GM18520 (cell line): ENCODE results near the gene SPRN.

Experiments
- ATAC-seq: cut with Tn5 transposase; IDR thresholded peaks from one replicate; pipeline ENCODE4 v1.9.1; 2021; ENCODE audit not compliant: unreplicated experiment

SPRN gene

DNA sequence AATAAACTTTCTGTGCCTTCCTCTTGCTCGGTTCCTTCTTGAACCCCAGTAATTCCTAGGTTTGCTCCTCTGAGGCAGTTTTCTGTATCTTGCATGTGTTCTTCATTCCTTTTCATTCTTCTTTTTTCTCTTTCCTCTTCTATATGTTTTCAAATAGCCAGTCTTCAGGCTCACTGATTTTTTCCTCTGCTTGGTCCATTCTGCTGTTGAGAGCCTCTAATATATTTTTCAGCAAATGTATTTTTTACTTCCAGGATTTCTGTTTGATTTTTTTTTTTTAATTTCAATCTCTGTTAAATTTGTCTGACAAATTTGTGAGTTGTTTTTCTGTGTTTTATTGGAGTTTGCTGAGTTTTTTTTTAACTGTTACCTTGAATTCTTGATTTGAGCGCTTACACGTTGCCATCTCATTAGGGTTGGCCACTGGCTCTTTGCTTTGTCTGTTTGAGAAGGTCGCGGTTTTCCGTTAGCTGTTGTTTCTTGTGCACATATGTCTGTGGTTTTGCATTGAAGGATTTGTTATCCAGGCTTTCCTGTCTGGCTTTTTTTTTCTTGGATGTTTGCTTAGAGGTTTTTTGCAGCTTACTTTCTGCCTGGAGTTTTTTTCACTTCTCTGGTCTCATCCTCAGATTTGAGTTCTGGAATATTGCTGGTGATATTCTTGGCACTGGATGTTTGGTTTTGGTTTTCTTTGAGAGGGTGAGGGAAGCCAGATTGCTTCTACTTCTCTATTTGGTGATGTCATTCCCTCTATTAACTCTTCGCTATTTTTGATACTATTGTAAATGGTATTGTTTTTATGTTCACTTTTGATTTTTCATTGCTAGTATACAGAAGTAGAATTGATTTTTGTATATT lies 12.7 kb downstream of the SPRN start:
- ATAC-seq = no peak

DNA sequence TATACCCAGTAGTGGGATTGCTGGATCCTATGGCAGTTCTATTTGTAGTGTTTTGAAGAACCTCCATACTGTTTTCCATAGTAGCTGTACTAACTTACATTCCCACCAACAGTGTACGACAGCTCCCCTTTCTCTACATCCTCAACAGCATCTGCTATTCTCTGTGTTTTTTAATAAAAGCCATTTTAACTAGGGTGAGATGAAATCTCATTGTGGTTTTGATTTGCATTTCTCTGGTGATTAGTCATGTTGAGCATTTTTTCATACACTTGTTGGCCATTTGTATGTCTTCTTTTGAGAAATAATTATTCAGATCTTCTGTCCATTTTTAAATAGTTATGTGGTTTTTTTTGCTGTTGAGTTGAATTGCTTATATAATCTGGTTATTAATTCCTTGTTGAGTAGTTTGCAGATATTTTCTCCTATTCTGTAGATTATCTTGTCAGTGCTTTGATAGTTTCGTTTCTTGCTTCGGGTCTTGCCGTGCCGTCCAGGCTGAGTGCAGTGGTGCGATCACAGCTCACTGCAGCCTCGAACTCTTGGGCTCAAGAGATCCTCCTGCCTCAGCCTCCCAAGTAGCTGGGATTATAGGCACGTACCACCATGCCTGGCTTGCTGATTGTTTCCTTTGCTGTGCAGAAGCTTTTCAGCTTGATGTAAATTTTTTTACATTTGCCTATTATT lies 18.4 kb downstream of the SPRN start:
- no peak for ATAC-seq

DNA sequence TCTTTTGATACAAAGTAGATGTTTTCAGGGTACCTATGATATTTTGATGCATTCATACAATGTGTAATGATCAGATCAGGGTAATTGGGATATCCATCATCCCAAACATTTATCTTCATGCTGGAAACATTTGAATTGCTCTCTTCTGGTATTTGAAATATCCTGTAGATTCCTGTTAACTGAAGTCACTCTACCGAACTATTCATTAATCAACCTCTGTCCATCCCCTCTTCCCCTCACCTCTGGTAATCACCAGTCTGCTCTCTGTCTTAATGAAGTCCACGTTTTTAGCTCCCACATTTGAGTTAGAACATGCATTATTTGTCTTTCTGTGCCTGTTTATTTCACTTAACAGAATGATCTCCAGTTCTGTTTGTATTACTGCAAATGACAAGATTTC lies 19.2 kb downstream of the SPRN start:
- ATAC-seq = no peak

GRCh38 chr10:133403784-133404183 lies 20.6 kb downstream of the SPRN start:
- ATAC-seq = no peak

GRCh38 chr10:133403359-133403758 lies 21.1 kb downstream of the SPRN start:
- ATAC-seq = no peak

- no peak for ATAC-seq
Observed at GRCh38 chr10:133401981-133402725, 22.3 kb downstream of the SPRN start.

- no peak for ATAC-seq
Observed at GRCh38 chr10:133401500-133401899, 22.9 kb downstream of the SPRN start.

DNA sequence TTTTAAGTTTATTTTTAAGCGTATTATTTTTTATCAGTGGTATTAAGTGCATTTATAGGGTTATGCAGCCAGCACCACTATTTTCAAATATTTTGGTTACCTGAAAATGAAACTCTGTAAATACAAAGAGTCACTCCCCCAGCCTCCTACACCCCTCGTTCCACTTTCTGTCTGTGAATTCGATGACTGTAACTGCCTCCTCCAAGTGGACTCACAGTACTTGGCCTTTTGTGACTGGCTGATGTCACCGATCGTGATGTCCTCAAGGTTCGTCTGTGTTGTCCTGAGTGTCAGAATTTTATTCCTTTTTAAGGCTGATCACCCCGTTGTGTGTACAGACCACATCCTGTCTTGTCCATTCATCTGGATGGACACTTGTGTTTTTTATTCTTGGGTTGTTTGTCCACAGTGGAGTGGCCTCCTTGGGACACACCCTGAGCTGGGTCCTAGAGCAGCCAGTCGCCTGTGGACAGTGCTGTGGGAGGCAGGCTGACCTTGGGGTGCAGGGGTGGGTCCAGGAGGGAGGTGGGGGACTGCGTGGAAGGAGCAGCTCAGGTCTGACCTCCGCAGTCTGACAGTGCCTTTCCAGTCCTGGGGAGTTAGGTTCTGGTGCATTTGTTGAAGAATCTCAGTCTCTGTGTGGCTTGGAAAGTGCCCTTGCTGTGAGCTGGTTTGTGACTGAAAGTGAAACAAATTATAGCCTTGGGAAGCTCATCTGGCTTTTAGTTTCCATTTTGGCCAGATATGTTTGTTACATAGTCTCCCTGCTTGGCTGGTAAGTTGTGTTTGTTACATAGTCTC lies 23.6 kb downstream of the SPRN start:
- peak; percentile 62 for ATAC-seq

DNA sequence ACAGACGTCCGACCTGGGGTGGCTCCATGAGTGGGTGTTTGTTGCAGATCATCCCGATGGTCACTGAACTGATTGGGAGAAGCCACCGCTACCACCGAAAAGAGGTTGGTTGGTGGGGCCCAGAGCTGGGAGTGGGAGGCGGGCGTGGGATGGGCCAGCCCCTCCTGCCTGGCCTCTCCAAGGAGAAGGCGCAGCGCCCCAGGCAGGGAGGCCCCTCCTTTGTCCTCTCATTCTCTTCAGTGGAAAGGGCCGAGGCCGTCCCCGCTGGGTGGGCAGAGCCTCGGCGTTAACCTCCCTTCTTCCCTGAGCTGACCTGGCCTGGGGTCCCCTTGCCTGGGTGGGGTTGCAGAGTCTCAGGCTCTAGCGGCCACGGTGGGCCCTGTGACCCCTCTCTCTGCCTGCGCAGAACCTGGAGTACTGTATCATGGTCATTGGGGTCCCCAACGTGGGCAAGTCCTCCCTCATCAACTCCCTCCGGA lies 25.3 kb downstream of the SPRN start:
- ATAC-seq = no peak

DNA sequence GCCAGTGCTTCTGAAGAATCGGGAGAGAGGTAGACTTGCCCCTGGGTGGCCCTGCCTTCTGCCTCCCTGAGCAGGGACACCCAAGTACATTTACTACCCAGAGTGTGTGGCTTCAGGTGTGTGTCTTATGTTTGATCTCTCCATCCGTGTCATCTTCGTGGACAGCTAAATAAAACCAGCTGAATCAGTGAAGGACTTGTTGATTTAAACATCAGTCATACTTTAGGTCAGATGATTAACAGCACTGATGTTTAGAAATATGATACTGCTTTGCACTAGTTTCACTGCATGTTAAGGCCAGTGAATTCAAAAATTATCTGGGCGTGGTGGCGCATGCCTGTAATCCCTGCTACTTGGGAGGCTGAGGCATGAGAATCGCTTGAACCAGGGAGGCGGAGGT lies 26.5 kb downstream of the SPRN start:
- no peak for ATAC-seq

- no peak for ATAC-seq
Observed at GRCh38 chr10:133396035-133396624, 28.3 kb downstream of the SPRN start.

GRCh38 chr10:133394801-133395221 lies 29.6 kb downstream of the SPRN start:
- ATAC-seq = no peak

- ATAC-seq = peak; percentile 72
Observed at GRCh38 chr10:133394064-133394663, 30.3 kb downstream of the SPRN start, which contains the start of gene MTG1. TSS of gene MTG1 (plus strand) at chr10:133394157. CDS start at chr10:133394221, 64 bp downstream.

DNA sequence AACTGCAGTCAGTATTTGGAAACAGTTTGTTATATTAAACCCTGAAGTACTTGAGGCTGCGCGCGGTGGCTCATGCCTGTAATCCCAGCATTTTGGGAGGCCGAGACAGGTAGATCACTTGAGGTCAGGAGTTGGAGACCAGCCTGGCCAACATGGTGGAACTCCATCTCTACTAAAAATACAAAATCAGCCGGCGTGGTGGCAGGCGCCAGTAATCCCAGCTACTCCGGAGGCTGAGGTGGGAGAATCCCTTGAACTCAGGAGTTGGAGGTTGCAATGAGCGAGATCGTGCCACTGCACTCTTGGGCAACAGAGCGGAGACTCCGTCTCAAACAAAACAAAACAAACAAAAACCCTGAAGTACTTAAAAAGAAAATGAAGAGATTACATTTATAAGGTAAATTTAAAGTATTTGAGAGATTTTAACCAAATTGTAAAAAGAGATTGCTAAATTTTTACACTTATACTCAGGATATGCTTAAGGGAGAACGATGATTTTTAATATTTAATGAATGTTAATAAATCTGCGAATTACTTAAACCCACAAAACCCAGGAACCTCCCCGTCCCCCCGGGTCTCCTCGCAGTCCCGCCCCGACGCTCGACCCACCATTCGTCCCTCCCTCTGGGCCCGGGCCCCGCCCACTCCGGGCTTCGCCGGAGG lies 30.9 kb downstream of the SPRN start:
- ATAC-seq = no peak

DNA sequence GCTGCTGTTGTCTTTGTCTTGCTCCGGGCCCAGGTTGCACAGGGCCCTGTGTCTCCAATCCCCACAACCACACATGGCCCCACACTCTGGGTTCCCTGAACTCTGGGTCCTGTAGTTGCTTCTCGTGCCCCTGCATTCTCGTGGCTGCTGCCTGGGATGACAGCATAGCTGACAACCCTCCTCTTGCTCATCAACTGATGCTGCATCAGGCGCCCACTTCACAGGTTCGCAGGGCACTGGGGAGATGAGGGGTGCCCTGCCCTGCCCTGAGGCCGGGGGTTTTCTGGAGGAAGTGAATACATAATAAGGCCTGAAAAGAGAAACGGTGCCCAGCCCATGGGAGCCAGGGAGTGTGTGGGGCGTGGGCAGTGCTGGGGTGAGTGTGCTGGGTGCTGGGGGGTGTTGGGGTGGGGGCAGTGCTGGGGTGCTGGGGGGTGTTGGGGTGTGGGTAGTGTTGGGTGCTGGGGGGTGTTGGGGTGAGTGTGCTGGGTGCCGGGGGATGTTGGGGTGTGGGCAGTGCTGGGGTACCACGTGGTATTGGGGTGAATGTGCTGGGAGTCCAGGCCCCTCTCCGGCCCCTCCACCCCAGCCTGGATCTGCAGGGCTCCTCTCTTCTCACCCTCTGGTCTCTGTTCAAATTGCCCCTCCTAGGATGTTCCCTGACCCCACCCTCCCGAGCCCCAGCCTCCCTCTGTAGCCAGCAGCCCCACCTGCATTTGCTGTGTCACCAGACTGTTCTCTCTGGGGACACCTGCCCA lies 32.5 kb downstream of the SPRN start:
- ATAC-seq = no peak

- no peak for ATAC-seq
Observed at GRCh38 chr10:133391249-133391635, 33.2 kb downstream of the SPRN start.

DNA sequence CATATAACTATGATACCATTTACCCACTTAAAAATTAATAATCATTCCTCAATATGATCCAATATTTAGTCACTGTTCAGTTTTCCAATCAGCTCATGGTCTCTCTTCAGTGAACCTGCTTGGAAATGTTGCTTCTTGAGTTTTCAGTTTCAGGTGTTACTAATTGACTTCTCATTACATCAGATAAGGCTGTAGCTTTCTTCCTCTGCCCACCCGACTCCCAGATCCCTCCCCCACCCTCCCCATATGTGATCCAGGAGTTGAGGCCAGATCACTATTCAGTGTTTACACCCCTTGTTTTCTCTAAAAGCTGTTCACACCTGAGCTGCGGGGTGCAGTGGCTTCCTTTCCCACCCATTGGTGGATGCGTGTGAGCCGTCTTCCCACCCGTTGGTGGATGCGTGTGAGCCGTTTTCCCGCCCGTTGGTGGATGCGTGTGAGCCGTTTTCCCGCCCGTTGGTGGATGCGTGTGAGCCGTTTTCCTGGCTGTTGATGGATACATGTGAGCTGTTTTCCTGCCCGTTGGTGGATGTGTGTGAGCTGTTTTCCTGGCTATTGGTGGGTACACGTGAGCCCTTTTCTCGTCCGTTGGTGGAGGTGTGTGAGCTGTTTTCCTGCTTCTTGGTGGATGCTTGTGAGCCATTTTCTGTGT lies 33.7 kb downstream of the SPRN start:
- no peak for ATAC-seq
